SH-SY5Y (cell line): ENCODE results near the gene CFAP299.

Experiments
- GATA2 ChIP-seq: IDR thresholded peaks from 2 replicates; pipeline ENCODE4 v1.6.1; 2011; ENCODE audit warnings: mild to moderate bottlenecking, low read depth, low read length
- GATA3 ChIP-seq: IDR thresholded peaks from 2 replicates; pipeline ENCODE4 v1.6.1; 2011; ENCODE audit warnings: low read depth, mild to moderate bottlenecking, low read length, moderate library complexity

DNA sequence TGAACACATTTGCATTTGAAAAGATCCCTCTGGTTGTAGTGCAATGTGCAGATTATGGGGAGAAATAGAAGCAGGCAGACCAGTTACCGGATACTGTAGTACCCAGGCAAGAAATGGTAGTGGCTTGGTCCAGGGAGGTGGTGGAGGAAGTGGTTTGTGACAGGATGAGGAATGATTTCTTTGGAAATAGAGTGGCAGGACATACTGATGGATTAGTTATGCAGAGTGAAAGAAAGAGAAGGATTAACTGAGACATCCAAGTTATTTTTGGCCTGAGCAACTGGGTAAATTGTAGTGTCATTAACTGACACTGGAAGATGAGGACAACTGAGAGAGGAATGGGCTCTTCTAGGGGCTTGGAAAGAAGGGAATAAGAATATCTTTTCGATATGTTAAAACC is 139.7 kb downstream of the CFAP299 start:
- TF ChIP-seq GATA2 (no peak), GATA3 (no peak)
